GM10266 (cell line): ENCODE results near the gene BCAP29.

Experiments used
- DNase-seq: peaks from one replicate; pipeline ENCODE4 v3.0.0; 2012; ENCODE audit errors: extremely low spot score
- CTCF ChIP-seq: IDR thresholded peaks from 2 replicates; pipeline ENCODE4 v1.5.1; 2012; ENCODE audit warnings: mild to moderate bottlenecking, low read depth; ENCODE audit not compliant: control insufficient read depth, insufficient read depth; ENCODE audit errors: missing control alignments

The BCAP29 gene

GRCh38 chr7:107596881-107597581 is 17.0 kb downstream of the BCAP29 start:
- no peak for DNase-seq
- TF ChIP-seq CTCF: no peak

GRCh38 chr7:107597582-107597916 is 17.5 kb downstream of the BCAP29 start:
- no peak for TF ChIP-seq CTCF

GRCh38 chr7:107597953-107598352 is 17.9 kb downstream of the BCAP29 start:
- TF ChIP-seq CTCF: no peak
- DNase-seq: no peak

More at GRCh38 chr7:107597582-107597916, 17.5 kb downstream of the BCAP29 start:
- no peak for DNase-seq

- no peak for DNase-seq
- no peak for TF ChIP-seq CTCF
Observed at GRCh38 chr7:107599262-107599661, 19.2 kb downstream of the BCAP29 start.

- TF ChIP-seq CTCF: no peak
- no peak for DNase-seq
Observed at GRCh38 chr7:107600816-107601215, 20.8 kb downstream of the BCAP29 start.

- no peak for TF ChIP-seq CTCF
- DNase-seq: no peak
Observed at GRCh38 chr7:107605218-107605815, 25.3 kb downstream of the BCAP29 start.

- no peak for TF ChIP-seq CTCF
Observed at GRCh38 chr7:107606303-107606702, 26.3 kb downstream of the BCAP29 start.

More at GRCh38 chr7:107606303-107606702, 26.3 kb downstream of the BCAP29 start:
- DNase-seq: no peak
